D721Med (cell line): ENCODE results near the gene MEI4.
"Not testable (repeated sequence)": the region's sequence is repeated elsewhere in the genome, so short reads cannot be mapped to it uniquely, and the experiment has no call there.

Experiments used
- DNase-seq: peaks from one replicate; pipeline ENCODE4 v3.0.0; 2011; ENCODE audit warnings: low spot score; ENCODE audit not compliant: insufficient read length
- FAIRE-seq: peaks from 2 replicates; lab custom pipeline; 2011; peaks lifted over from hg19 to GRCh38; lab: Jason Lieb, UNC
- CTCF ChIP-seq: IDR thresholded peaks from 2 replicates; pipeline ENCODE4 v1.5.1; 2012; ENCODE audit warnings: mild to moderate bottlenecking, control low read depth; ENCODE audit not compliant: insufficient read depth; ENCODE audit errors: missing control alignments

The MEI4 gene

GRCh38 chr6:77814119-77814518 lies 161.3 kb downstream of the MEI4 start:
- DNase-seq (no peak), FAIRE-seq (no peak)
- TF ChIP-seq CTCF, result no peak

- no peak for TF ChIP-seq CTCF
- DNase-seq (no peak), FAIRE-seq (peak; percentile 35)
Observed at GRCh38 chr6:77815531-77815930, 162.7 kb downstream of the MEI4 start.

- DNase-seq, result no peak
- no peak for TF ChIP-seq CTCF
- FAIRE-seq, result no peak
Observed at GRCh38 chr6:77816766-77817270, 164.0 kb downstream of the MEI4 start.

- no peak for TF ChIP-seq CTCF
- FAIRE-seq (no peak), DNase-seq (no peak)
Observed at GRCh38 chr6:77822265-77822664, 169.4 kb downstream of the MEI4 start.

DNA sequence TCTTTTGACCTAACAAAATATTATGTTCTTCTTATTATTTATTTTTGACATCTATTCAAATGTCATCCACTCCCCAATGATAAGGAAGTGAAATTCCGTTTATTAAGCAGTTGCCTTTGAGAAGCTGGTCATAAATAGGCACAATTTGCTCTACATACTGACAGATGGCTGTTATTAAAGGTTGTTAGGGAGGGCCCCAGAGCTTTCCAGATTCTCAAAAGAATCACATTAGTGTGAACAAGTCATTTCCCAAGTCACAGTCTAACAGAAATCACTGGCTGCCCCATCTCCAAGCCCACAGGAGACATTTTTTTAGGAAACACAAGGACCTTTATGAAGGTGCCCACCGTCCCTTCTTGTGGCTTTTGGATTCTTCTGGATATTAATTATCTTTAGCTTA lies 172.4 kb downstream of the MEI4 start:
- DNase-seq, result no peak
- no peak for TF ChIP-seq CTCF
- FAIRE-seq, result no peak

DNA sequence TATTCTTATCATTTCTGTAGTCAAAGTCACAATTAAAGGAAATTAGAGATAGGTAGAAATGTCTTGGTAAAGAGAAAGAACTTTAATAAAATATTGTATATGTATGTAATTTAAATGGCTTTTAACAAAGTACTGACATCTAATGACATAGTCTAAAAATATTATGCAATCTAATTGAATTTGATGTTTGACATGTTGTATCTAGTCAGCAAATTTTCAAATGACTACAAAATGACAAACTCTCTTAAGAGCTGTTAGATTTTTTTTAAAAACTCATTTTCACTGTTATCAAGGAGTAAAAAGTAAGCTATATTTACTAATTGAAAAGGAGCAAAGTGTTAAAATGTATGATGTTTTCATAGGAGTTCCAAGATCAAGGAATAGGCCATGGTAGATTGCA lies 176.9 kb downstream of the MEI4 start:
- DNase-seq, result no peak
- no peak for TF ChIP-seq CTCF
- no peak for FAIRE-seq

GRCh38 chr6:77833749-77834148 lies 180.9 kb downstream of the MEI4 start:
- FAIRE-seq, result not testable (repeated sequence)

DNA sequence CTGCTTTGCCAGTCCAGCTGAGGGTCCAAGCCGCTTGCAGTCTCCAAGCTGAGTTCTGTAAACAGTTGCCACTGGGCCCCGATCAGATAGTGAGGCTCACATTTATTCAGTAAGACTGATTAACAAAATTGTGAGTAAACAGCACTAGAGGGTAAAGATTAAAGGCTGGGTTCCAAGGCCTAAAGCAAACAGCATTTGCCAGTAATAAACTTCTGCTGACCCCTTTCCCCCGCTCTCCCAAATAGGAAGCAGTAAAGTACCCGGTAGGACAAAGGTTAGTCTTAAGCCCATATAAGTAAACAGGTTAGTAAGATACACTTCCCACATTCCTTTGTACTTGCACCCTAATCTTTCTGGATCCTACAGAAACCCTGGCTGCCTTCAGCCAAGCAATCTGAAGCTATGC lies 181.8 kb downstream of the MEI4 start:
- no peak for TF ChIP-seq CTCF
- FAIRE-seq (no peak), DNase-seq (no peak)

More at GRCh38 chr6:77833749-77834148, 180.9 kb downstream of the MEI4 start:
- not testable (repeated sequence) for DNase-seq
